Measurements from ENCODE around the gene CCDC148. TPM values are rescaled to one million over a fixed set of nuclear protein-coding genes. Genes with fewer than 3 reads are reported as not detected.
"Not testable (repeated sequence)": the region's sequence is repeated elsewhere in the genome, so short reads cannot be mapped to it uniquely, and the experiment has no call there.

CCDC148 gene
- total RNA-seq, 1 donor from 2014 or later = 0.35 TPM

- not testable (repeated sequence) for DNase-seq (ENCODE audit: low spot score)
These were observed 22.8 kb downstream of the CCDC148 start for GRCh38 chr2:158433716-158434115.

DNA sequence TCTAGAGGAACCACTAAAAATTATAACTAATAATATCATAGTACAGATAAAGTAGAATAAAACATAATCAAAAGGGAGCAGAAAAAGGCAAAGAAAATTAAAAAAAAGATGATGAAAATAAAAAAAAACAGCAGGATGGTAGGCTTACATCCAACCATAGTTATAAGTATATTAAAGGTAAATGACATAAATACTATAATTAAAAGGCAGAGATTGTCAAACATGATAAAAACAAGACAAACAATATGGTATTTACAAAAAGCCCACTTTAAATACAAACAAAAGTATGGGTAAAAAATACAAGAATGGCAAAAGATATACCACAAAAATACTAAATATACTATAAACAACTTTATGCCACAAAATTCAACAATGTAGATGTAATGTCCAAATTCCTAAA, 24.4 kb downstream of the CCDC148 start:
- DNase-seq (ENCODE audit: low spot score) = no peak

DNA sequence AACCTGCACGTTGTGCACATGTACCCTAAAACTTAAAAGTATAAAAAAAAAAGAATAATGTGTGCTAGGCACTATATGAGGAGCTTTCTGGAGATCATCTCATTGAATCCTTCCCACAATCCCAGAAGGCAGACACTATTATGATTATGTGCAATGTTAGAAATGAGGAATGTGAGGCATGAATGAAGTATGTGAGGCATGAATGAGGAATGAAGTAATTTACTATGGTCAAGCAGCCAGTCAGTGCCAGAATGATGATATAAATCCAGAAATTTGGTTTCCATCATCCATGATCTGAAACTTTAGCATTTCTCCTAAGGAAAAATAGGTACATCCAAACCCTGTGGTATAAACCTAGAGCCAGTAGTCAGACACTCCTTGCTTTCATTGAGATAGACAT, 42.0 kb downstream of the CCDC148 start:
- DNase-seq (ENCODE audit: low spot score) = no peak

DNA sequence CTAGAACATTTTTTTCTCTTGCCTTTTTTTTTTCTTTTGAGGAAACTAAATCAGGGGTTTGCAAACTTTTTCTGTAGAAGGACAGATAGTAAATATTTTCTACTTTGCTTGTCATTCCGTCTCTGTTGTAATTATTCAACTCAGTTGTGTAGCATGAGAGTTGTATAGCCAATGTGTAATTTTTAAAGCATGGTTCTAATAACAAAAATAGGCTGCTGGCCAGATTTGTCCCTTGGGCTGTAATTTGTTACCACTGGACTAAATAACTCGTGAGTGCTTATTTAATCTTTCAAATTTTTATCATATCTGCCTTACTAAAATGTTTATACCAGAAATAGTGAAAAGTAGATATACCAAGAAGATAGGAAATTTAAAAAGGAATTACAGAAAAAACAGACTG, 43.0 kb downstream of the CCDC148 start:
- DNase-seq (ENCODE audit: low spot score) = no peak

DNA sequence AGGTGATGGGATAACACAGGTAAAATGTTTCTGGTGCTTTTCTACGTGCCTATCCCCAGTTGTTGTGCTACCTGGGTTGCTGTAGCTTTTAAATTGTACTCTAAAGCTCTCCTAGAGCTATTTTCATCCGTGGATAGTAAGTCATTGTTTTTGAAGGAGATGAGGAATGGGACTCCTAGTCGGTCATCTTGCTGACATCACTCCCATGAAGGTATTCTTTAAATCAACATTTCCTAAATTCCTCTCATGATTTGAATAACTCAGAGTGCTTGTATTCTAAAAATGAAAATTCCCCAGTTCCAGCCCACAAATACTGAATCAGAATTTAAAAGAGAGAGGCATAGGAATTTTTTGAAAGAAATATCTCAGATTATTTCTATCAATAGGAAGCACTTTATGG, 44.3 kb downstream of the CCDC148 start:
- DNase-seq (ENCODE audit: low spot score) = no peak

DNA sequence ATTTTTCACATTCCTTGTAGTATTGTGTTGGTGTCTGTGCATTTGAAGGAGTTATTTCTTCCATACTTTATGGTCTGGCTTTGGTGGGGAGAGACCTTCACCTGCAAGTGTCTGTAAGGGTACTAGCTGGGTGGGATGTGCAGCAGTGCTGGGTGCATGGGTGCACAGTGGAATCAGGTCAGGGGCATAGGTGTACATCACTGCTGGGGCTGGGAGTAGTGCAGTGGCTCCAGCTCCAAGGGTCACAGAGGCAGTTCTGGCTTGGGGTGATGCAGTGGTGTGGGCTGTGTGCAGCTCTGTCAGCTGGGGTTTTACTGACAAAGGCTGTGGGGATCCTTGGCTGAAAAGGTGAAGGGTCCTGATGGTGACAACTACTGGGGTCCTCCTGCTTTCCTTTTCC, 44.8 kb downstream of the CCDC148 start:
- no peak for DNase-seq (ENCODE audit: low spot score)

DNA sequence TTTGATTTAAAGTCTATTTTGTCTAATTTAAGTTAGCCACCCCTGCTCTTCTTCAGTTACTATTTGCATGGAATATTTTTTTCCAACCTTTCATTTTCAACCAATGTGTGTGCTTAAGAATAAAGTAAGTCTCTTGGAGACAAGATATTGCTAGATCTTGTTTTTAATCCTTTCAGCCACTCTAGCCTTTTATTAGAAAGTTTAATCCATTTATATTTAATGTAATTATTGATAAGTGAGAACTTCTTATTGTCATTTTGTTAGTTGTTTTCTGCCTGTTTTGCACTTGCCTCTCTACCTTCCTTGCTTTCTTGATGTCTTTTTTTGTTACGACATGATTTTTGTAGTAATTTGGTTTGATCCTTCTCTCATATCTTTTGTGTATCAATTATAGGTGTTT, 46.4 kb downstream of the CCDC148 start:
- no peak for DNase-seq (ENCODE audit: low spot score)

- DNase-seq (ENCODE audit: low spot score) = no peak
These were observed 49.5 kb downstream of the CCDC148 start for GRCh38 chr2:158407031-158407430.

- no peak for DNase-seq (ENCODE audit: low spot score)
These were observed 51.2 kb downstream of the CCDC148 start for GRCh38 chr2:158405341-158405740.

DNA sequence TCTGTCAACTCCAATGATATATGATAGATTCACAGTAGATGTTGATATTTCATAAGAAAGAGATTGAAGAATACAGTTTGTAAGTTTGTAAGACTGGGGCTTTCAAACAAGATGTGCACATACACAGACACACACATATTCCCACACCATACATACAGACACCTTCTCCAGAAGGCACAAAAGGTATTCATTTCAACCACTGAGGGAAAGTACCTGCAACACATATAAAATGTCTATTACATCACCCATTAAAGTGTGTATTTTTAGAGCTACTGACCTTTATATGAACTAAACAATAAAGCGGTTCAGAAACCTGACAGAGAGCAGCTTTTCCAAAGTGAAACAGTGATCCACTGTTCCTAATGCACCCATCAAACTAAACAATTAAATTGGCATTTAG, 53.3 kb downstream of the CCDC148 start:
- no peak for DNase-seq (ENCODE audit: low spot score)

DNA sequence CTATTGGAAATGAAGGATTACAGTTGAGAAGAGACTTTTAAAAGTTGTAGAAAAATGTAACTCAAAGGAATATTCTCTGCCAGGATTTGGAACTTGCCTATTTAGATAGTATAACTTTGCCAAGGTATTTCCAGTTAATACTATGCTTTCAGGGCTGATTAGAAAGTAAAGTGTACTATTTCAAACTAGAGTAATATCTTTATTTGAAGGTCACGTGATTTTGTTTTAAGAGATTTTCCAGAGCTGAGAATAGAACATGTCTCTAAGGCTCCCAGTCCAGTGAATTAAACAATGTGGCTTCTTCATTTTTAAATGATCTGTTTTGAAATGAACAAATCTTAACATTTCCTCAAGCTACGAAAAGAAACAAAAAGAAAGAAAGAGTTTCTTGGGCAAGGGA, 53.9 kb downstream of the CCDC148 start:
- no peak for DNase-seq (ENCODE audit: low spot score)

GRCh38 chr2:158395166-158395565, 61.4 kb downstream of the CCDC148 start:
- no peak for DNase-seq (ENCODE audit: low spot score)

DNA sequence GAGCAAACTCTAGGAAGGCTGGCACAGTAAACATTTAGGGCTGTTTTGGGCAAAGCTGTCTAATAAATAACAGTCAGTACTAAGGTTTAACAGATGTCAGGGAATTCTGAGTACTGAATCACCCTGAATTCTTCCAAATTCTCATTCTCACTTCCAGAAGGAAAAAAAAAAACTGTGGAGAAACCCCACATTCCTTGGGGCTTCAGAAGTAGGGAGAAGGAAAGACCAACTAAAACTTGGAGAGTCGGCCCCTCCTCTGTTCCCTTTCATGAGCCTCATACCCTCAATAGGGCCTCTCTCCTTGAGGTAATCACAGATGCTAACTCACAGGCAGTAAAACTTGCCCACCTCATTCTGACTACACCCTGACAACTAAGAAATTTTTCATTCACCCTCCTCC, 62.1 kb downstream of the CCDC148 start:
- no peak for DNase-seq (ENCODE audit: low spot score)

DNA sequence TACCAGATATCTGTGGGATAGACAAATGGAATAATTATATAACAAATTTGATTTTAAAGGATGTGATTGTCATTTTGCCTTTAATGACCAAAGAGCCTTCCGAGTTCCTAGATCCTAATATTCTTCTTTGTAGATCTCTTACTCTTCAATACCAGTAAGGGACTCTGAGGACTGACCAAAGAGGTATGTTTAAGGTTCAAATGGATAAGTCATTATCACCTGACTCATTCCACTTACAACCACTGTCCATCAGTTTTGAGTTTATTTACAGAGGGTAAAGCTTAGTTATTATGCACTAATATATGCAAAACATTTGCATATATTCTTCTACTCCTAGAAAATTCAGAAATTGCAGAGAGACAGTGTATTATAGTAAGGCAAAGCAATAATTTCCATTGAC, 62.7 kb downstream of the CCDC148 start:
- no peak for DNase-seq (ENCODE audit: low spot score)

DNA sequence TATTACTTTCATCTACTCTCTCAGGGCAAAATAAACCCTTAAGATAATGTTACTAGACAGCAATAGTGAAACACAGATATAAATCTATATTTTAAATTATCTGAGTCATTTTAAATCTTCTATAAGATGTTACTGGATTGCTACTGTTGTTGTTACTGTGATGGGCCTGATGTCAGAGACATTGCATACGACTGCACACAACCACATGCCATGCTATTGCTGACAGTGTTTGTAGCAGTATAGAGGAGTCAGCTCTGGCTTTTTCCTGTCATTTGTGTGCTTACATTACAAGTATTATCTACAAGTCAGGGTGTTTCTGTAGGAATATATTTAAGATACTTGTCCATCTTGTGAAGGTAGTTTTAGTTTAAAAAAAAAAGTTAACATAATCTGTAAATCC, 63.9 kb downstream of the CCDC148 start:
- DNase-seq (ENCODE audit: low spot score) = no peak

GRCh38 chr2:158391876-158392275, 64.7 kb downstream of the CCDC148 start:
- no peak for DNase-seq (ENCODE audit: low spot score)

DNA sequence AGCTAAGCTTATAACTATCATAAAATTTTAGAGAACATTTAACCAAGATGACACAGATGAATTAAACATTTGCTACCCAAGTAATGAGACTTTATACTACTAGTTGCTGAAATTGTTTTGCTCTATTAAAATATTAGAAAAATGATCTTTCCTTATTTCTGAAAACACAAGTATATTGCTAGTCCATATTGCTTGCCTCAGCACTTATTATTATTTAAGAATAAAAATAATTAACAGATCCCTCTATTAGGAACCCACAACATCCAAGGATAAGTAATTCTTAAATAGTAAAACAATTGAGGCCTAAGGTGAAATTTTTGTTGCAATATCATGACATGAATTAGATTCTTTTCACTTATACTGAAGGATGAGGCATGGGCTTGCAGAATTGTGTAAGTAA, 65.2 kb downstream of the CCDC148 start:
- DNase-seq (ENCODE audit: low spot score) = no peak

DNA sequence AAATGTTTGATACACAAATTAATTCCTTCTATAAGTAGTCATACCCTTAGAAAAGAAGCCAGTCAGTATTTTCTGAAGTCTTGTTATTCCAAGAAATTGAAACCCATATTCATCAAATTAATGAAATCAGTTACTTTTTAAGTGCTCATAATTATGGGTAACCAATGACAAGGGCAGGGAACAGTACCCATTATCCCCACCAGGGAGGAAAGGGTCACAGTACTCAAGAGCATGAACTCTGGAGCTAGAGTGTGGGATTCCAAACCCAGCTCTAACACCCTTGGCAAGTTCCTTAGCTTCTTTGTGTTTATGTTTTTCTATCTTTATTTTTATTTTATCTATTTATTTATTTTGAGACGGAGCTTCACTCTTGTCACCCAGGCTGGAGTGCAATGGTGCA, 68.4 kb downstream of the CCDC148 start:
- DNase-seq (ENCODE audit: low spot score) = no peak

DNA sequence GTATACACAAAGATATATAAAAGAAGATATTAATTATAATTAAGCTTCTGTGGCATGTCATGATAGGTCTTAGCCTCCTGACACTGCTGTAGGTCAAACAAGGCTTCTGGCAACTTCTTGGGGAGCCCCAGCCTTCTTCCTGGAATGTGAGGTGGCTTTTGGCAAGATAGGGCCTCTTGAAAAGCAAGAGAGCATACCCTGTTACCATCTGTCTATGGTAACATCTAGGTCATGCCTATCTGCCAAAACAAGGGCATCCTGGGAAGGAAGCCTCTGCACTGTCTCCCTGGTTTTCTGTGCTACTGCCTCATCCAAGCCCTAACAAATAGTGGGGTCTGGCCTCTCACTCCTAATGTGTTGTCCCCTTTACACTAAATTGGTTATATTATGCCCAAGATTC, 70.9 kb downstream of the CCDC148 start:
- DNase-seq (ENCODE audit: low spot score) = no peak

- no peak for DNase-seq (ENCODE audit: low spot score)
These were observed 74.6 kb downstream of the CCDC148 start for GRCh38 chr2:158381978-158382377.

DNA sequence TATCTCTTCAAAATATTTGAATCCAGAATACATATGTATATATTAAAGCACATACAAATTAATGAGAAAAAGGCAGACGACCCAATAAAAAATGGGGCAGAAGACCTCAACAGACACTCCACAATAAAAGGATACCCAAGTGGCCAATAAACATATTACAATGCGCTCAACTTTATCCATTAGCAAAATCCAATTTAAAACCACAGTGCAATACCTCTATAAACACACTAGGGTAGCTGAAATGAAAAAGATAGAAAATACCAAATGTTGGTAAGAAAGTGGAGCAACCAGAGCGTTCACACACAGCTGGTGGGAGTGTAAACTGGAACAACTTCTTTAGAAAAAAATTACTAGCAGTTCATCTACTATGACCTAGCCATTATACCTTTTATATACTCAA, 75.3 kb downstream of the CCDC148 start:
- no peak for DNase-seq (ENCODE audit: low spot score)

DNA sequence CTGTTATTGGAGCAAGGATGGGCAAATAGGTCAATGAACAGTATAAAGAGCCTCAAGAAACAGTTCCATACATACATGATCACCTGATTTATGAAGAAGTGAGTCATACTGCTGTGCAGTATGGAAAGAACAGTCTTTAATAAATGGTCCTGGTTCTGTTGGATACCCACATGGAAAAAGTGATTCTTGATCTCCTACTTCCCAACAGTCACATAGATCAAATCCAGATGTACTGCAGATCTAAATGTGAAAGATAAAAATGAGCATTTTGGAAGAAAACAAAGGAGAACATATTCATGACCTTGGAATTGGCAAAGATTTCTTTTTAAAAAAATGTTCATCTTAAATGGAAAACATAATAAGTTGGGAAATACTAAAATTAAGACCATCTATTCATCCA, 75.8 kb downstream of the CCDC148 start:
- DNase-seq (ENCODE audit: low spot score) = no peak

DNA sequence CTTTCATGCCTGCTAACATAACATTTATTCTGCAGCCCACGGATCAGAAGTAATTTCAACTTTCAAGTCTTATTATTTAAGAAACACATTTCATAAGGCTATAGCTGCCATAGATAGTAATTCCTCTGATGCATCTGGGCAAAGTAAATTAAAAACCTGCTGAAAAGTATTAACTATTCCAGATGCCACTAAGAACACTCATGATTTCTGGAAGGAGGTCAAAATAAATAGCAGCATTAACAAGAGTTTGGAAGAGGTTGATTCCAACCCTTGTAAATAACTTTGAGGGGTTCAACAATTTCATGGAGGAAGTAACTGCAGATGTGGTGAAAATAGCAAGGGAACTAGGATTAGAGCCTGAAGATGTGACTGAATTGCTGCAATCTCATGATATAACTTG, 77.6 kb downstream of the CCDC148 start:
- no peak for DNase-seq (ENCODE audit: low spot score)

GRCh38 chr2:158366342-158366741, 90.2 kb downstream of the CCDC148 start:
- no peak for DNase-seq (ENCODE audit: low spot score)

- DNase-seq (ENCODE audit: low spot score) = no peak
These were observed 96.7 kb downstream of the CCDC148 start for GRCh38 chr2:158359846-158360245.
